Measurements from ENCODE around the gene ARHGEF9.
"Not testable (repeated sequence)": the region's sequence is repeated elsewhere in the genome, so short reads cannot be mapped to it uniquely, and the experiment has no call there.

ARHGEF9 gene

DNA sequence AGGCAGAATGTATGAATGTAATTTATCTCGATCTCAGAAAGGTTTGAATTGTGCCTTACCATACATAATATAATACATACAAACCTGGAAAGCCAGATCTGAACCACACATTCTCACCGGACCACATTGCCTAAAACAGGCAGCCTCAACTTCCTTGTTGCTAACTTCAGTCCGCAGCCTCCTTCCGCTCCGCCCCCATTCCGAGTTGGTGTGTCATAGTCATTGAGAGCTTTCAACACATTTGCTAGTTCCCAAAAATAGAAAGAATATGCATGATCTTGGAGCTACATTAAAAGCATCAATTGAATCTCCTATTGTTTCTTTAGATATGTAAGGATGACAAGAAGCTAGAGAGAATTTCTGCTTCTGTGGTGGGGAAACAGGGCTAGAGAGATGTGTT, 127.2 kb downstream of the ARHGEF9 start:
- Histone ChIP-seq H3K27me3 (ENCODE audit: low read depth, low read length) (no peaks in the 10 kb centered on the region), H3K9me3 (ENCODE audit: control insufficient read depth in 1 of 2, low read length in 2 of 2) (no peaks in the 10 kb centered on the region), H3K4me3 (ENCODE audit: low read depth in 1 of 2, low read length in 2 of 2) (no peak overlapping the region), H3K36me3 (ENCODE audit: control insufficient read depth in 1 of 2, insufficient read depth in 2 of 2, low read length in 2 of 2) (peaks cover 9 to 10% of the 10 kb centered on the region in 2 donors), H3K27ac (ENCODE audit: low read length) (no peak overlapping the region), H3K4me1 (ENCODE audit: control insufficient read depth in 1 of 2, insufficient read depth in 2 of 2, low read length in 2 of 2) (no peaks in the 10 kb centered on the region)

DNA sequence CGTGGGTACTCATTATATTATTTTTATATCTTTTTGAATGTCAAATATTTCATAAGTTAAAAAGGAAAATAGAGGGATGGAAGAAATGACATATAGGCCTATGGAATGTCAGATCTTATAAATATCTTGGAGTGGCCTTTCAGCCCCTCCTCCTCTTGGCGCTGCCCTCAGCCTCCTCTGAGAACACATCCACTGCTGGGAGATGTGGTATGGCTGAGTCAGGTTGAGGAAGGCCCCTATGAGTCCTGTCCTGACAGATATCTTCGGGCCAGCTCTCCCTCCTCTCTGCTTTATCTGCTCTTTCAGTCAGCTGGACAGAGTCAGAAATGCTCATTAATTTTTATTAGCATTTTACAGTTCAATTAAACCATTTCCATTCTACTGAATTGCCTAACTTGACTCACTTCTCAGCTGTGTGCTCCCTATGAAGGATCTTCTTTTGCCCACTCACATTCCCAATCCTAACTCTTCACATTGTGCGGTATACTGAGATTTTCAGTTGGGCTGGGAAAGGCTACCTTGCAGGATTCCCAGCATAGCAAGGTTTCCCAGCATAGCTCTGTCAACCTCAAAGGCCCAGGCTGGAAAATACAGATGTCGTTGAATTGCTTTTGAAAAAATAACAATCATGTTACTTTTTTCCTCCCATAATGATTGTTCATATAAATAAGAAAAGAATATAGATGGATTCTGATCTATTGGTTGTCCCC, 128.0 kb downstream of the ARHGEF9 start:
- Histone ChIP-seq H3K9me3 (ENCODE audit: control insufficient read depth in 1 of 2, low read length in 2 of 2) (no peaks in the 10 kb centered on the region), H3K27me3 (ENCODE audit: low read depth, low read length) (no peaks in the 10 kb centered on the region), H3K4me3 (ENCODE audit: low read depth in 1 of 2, low read length in 2 of 2) (no peak overlapping the region), H3K27ac (ENCODE audit: low read length) (no peak overlapping the region), H3K36me3 (ENCODE audit: control insufficient read depth in 1 of 2, insufficient read depth in 2 of 2, low read length in 2 of 2) (peaks cover 9 to 10% of the 10 kb centered on the region in 2 donors), H3K4me1 (ENCODE audit: control insufficient read depth in 1 of 2, insufficient read depth in 2 of 2, low read length in 2 of 2) (no peaks in the 10 kb centered on the region)

DNA sequence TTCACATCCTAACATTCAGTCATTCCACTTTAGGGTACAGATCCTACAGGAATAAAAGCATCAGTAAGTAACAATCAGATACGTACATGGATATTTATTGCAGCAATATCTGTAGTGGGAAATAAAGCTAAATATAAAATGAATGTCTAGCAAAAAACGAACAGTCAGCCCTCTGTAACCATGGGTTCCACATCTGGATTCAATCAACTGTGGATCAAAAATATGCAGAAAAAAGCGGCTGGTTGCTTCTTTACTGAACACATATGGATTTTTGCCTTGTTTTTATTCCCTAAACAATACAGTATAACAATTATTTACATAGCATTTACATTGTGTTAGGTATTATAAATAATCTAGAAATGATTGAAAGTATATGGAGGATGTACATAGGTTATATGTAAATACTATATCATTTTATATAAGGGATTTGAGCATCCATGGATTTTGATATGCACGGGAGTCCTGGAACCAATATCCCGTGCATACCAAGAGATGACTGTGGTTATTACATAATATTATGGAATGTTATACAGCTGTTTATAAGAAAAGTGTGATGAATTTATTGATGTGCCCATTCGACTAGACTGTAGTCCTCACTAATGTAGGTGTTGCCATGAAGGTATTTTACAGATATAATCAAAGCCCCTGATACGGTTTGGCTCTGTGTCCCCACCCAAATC, 132.8 kb downstream of the ARHGEF9 start:
- Histone ChIP-seq H3K9me3 (ENCODE audit: control insufficient read depth in 1 of 2, low read length in 2 of 2) (no peaks in the 10 kb centered on the region), H3K36me3 (ENCODE audit: control insufficient read depth in 1 of 2, insufficient read depth in 2 of 2, low read length in 2 of 2) (peaks cover 9 to 10% of the 10 kb centered on the region in 2 donors), H3K4me1 (ENCODE audit: control insufficient read depth in 1 of 2, insufficient read depth in 2 of 2, low read length in 2 of 2) (no peaks in the 10 kb centered on the region), H3K4me3 (ENCODE audit: low read depth in 1 of 2, low read length in 2 of 2) (no peak overlapping the region), H3K27me3 (ENCODE audit: low read depth, low read length) (no peaks in the 10 kb centered on the region), H3K27ac (ENCODE audit: low read length) (no peak overlapping the region)

DNA sequence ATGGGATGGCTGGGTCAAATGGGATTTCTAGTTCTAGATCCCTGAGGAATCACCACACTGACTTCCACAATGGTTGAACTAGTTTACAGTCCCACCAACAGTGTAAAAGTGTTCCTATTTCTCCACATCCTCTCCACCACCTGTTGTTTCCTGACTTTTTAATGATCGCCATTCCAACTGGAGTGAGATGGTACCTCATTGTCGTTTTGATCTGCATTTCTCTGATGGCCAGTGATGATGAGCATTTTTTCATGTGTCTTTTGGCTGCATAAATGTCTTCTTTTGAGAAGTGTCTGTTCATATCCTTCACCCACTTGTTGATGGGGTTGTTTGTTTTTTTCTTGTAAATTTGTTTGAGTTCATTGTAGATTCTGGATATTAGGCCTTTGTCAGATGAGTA, 139.3 kb downstream of the ARHGEF9 start:
- H3K4me3 ChIP-seq (ENCODE audit: low read depth in 1 of 2, low read length in 2 of 2); H3K4me1 ChIP-seq (ENCODE audit: control insufficient read depth in 1 of 2, insufficient read depth in 2 of 2, low read length in 2 of 2); H3K9me3 ChIP-seq (ENCODE audit: control insufficient read depth in 1 of 2, low read length in 2 of 2); H3K36me3 ChIP-seq (ENCODE audit: control insufficient read depth in 1 of 2, insufficient read depth in 2 of 2, low read length in 2 of 2); H3K27me3 ChIP-seq (ENCODE audit: low read depth, low read length); H3K27ac ChIP-seq (ENCODE audit: low read length): not testable (repeated sequence)

DNA sequence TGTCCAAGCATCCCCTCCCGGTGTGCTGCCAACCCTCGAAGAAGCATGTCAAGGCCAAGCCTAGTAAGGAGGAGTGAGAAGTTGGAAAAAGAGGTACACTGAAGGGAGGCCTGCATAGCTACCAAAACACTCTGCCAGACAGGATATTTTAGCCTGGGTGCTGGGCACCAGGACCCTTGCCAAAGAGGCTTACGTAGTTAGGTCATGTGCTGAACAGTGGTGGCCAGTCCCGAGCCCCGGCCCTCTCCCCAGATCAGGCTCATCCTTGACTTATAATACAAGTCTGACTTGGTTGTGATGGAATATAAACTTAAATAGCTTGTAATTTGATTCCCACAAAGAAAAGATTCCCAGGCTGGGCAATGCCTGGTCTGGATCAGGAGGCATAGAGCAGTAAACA, 149.3 kb downstream of the ARHGEF9 start:
- no peaks in the 10 kb centered on the region for H3K27me3 ChIP-seq (ENCODE audit: low read depth, low read length)
- no peak overlapping the region for H3K27ac ChIP-seq (ENCODE audit: low read length)
- H3K9me3 ChIP-seq (ENCODE audit: control insufficient read depth in 1 of 2, low read length in 2 of 2) = peaks cover 0 to 3% of the 10 kb centered on the region in 2 donors
- peaks cover 8 to 42% of the 10 kb centered on the region in 2 donors for H3K36me3 ChIP-seq (ENCODE audit: control insufficient read depth in 1 of 2, insufficient read depth in 2 of 2, low read length in 2 of 2)
- H3K4me3 ChIP-seq (ENCODE audit: low read depth in 1 of 2, low read length in 2 of 2) = no peak overlapping the region
- no peaks in the 10 kb centered on the region for H3K4me1 ChIP-seq (ENCODE audit: control insufficient read depth in 1 of 2, insufficient read depth in 2 of 2, low read length in 2 of 2)

DNA sequence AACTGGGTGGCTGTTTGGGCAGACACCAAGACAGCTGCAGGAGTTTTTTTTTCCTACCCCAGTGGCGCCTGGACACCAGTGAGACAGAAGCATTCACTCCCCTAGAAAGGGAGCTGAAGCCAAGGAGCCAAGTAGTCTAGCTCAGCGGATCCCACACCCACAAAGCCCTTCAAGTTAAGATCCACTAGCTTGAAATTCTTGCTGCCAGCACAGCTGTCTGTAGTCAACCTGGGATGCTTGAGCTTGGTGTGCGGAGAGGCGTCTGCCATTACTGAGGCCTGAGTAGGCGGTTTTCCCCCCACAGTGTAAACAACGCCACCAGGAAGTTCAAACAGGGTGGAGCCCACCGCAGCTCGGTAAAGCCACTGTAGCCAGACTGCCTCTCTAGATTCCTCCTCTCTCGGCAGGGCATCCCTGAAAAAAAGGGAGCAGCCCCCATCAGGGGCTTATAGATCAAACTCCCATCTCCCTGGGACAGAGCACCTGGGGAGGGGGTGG, 171.4 kb downstream of the ARHGEF9 start:
- H3K4me3 ChIP-seq (ENCODE audit: low read depth in 1 of 2, low read length in 2 of 2) = no peak overlapping the region
- H3K27me3 ChIP-seq (ENCODE audit: low read depth, low read length) = no peaks in the 10 kb centered on the region
- H3K9me3 ChIP-seq (ENCODE audit: control insufficient read depth in 1 of 2, low read length in 2 of 2) = no peaks in the 10 kb centered on the region
- no peaks in the 10 kb centered on the region for H3K4me1 ChIP-seq (ENCODE audit: control insufficient read depth in 1 of 2, insufficient read depth in 2 of 2, low read length in 2 of 2)
- H3K36me3 ChIP-seq (ENCODE audit: control insufficient read depth in 1 of 2, insufficient read depth in 2 of 2, low read length in 2 of 2) = no peaks in the 10 kb centered on the region
- H3K27ac ChIP-seq (ENCODE audit: low read length) = no peak overlapping the region

DNA sequence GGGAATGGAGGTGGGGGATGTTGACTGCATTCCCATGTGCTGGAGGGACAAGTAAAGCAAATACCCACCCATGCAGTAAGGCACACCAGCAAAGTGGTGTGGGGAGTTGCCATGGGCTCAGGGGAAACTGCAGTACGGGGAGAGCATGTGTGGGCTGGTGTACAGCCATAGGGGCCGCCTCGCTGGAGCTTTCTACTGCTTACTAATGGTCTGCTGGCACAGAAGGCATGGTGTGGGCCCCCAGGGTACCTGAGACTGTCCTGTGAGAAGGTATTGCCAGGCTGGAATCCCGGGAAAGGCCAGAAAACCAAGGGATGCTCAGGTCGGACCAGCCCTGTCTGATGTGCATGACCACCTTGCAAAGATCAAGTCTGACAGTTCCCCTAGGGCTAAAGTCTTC, 199.1 kb downstream of the ARHGEF9 start:
- no peaks in the 10 kb centered on the region for H3K27me3 ChIP-seq (ENCODE audit: low read depth, low read length)
- no peaks in the 10 kb centered on the region for H3K36me3 ChIP-seq (ENCODE audit: control insufficient read depth in 1 of 2, insufficient read depth in 2 of 2, low read length in 2 of 2)
- H3K4me3 ChIP-seq (ENCODE audit: low read depth in 1 of 2, low read length in 2 of 2) = no peak overlapping the region
- H3K27ac ChIP-seq (ENCODE audit: low read length) = no peak overlapping the region
- H3K4me1 ChIP-seq (ENCODE audit: control insufficient read depth in 1 of 2, insufficient read depth in 2 of 2, low read length in 2 of 2) = no peaks in the 10 kb centered on the region
- no peaks in the 10 kb centered on the region for H3K9me3 ChIP-seq (ENCODE audit: control insufficient read depth in 1 of 2, low read length in 2 of 2)

Data from muscle layer of duodenum (tissue), 2 donors.